ENCODE data around the gene KIRREL3.

The KIRREL3 gene

GRCh38 chr11:126498281-126498680, 502.3 kb downstream of the KIRREL3 start:
- DNase-seq, result no peak

- DNase-seq, result no peak
These were observed 502.9 kb downstream of the KIRREL3 start for GRCh38 chr11:126497581-126498122.

- no peak for DNase-seq
These were observed 503.8 kb downstream of the KIRREL3 start for GRCh38 chr11:126496576-126497337.

- DNase-seq, result no peak
These were observed 505.0 kb downstream of the KIRREL3 start for GRCh38 chr11:126495281-126496220.

GRCh38 chr11:126494831-126495230, 505.7 kb downstream of the KIRREL3 start:
- no peak for DNase-seq

GRCh38 chr11:126492331-126493082, 508.1 kb downstream of the KIRREL3 start:
- no peak for DNase-seq

GRCh38 chr11:126491092-126491491, 509.5 kb downstream of the KIRREL3 start:
- DNase-seq, result no peak

- DNase-seq, result no peak
These were observed 510.5 kb downstream of the KIRREL3 start for GRCh38 chr11:126489836-126490660.

GRCh38 chr11:126488591-126489370, 511.8 kb downstream of the KIRREL3 start:
- no peak for DNase-seq

GRCh38 chr11:126487711-126488110, 512.9 kb downstream of the KIRREL3 start:
- no peak for DNase-seq

- DNase-seq, result no peak
These were observed 514.5 kb downstream of the KIRREL3 start for GRCh38 chr11:126485986-126486635.

GRCh38 chr11:126485021-126485792, 515.4 kb downstream of the KIRREL3 start:
- no peak for DNase-seq

DNA sequence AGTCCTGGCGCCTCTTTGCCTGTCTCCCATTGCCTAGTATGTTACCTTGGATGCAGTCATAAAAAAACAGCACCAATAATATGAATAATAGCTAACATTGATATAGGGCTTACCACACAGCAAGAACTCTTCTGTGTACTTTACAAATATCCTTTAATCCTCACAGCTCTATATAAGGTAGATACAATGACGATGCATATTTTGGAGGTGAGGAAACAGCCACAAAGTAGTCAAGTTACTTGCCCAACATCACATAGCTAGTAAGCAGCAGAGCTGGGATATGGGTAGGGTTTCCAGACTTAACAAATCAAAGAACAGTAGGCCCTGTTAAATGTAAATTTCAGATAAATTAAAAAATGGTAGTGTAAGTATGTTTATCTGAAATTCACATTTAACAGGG, 516.3 kb downstream of the KIRREL3 start:
- DNase-seq, result no peak

DNA sequence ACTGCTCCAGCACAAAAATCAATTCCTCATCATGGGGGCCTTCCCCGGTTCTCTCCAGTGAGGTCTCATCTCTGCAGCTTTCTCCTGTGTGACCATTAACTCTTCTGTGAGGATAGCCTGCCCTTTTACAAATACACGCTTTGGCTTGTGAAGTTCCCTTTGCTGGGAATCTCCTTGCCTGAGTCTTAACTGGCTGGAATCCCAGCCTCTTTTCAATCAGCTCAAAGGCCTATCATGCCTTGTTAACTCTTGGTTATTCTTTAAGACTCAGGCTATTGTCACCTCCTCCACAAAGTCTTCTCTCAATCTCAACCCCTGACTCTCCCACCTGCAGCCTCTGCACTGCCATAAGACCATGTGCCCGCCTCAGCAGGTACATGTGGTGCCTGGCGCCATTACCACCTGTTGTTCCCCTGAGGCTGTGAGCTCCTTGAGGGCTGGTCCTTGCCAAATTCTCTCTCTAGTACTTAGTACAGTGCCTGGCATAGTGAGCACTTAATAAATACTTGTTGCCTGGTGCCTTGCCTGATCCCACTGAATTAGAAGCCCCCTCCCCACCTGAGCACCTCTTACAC, 516.9 kb downstream of the KIRREL3 start:
- no peak for DNase-seq

GRCh38 chr11:126482586-126483108, 517.9 kb downstream of the KIRREL3 start:
- DNase-seq, result no peak

- DNase-seq, result no peak
These were observed 519.3 kb downstream of the KIRREL3 start for GRCh38 chr11:126481303-126481680.

GRCh38 chr11:126480410-126481302, 519.9 kb downstream of the KIRREL3 start:
- DNase-seq, result peak; percentile 90

DNA sequence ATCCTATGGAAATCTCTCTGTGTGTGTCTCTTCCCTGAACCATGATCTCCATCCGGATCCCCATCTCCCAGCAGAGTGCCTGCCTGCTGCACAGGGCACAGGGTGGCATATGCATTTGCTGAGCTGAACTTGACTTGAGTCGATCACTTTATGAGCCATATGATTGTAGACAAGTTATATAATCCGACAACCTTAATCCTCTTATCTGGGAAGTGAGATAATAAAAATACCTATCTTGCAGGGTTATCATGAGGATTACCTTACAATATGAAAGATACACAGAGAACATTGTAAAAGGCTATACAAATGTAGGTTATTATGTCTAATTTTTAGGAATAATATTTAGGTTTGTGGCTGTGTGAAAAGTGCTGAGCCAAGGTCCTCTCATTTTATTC, 520.6 kb downstream of the KIRREL3 start:
- no peak for DNase-seq

Measured in NCI-H1105 (cell line).